SKM-1 (cell line): ENCODE measurements around the gene ZNF688.
"Not testable (repeated sequence)": the region's sequence is repeated elsewhere in the genome, so short reads cannot be mapped to it uniquely, and the experiment has no call there.

Source experiments
- DNase-seq: peaks from one replicate; lab custom pipeline; 2025; ENCODE audit not compliant: unreplicated experiment; lab: John Stamatoyannopoulos, UW

The ZNF688 gene

DNA sequence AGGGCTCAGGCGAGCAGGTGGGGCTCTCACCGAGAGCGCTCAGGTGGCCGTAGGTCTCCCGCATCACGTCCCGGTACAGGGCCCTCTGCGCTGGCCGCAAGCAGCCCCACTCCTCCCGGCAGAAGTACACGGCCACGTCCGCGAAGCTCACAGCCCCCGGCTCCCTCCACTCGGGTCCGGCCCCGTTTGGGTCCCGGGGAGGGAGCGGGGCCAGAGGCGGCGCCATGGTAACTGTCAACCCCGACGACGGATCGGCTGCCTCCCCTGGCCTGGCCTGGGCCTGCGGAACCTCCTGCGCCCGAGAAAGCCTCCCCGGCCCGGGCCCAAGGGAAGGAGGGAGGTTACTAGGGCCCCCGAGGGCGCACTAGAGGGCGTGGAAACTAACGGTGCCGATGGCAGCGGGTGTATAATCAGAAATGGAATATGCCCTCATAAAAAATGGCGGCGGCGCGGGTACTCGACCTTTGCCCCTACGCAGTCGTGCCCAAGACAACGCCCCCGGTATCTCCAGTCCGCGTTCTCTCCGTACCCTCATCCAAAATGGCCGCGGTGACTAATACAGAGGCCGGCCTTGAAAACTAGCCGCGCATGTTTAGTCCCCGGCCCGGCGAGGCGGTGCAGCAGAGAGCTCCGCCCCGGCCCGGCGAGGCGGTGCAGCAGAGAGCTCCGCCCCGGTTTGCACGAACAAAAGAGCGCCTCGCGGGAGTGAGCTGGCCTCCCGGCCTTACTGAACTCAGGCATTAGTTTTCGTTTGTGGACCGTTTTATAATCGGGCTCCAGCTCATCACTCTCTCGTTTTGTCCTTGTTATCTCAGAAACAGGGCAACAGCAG, 13.3 kb downstream of the ZNF688 start, which contains the start of gene ZNF764:
TSS of gene ZNF764 (minus strand) at position 418 of the 832 bp plus-strand sequence. CDS start at position 226, 192 bp downstream.
- peak; percentile 92 for DNase-seq

DNA sequence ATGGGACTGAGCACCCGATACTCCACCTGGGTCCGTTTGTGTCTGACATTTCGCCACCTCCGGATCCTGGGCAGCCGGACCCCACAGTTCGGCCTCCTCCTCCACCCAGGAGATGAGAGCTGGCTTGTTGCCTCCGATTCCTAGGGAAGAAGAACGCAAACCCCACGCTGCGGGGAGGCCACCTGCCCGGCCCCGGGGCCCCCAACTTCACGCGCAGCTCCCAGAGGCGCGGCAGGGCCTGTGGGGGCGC, 13.9 kb downstream of the ZNF688 start:
- DNase-seq: no peak

DNA sequence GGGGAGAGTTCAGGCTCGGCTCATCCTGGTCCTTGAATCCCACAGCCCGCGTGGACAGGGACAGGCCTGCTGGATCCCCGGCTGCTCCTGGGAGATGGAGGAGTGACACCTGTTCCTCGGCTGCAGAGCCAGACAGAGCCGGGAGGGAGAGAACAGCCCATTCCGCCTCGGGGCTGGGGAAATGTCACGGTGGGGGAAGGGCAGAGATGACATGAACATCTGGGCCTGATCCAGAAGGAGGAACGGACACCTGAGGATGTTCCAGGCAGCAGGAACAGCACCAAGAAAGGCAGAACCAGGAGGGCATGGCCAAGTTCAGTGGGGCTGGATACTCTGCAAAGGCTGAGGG, 15.4 kb downstream of the ZNF688 start:
- no peak for DNase-seq

DNA sequence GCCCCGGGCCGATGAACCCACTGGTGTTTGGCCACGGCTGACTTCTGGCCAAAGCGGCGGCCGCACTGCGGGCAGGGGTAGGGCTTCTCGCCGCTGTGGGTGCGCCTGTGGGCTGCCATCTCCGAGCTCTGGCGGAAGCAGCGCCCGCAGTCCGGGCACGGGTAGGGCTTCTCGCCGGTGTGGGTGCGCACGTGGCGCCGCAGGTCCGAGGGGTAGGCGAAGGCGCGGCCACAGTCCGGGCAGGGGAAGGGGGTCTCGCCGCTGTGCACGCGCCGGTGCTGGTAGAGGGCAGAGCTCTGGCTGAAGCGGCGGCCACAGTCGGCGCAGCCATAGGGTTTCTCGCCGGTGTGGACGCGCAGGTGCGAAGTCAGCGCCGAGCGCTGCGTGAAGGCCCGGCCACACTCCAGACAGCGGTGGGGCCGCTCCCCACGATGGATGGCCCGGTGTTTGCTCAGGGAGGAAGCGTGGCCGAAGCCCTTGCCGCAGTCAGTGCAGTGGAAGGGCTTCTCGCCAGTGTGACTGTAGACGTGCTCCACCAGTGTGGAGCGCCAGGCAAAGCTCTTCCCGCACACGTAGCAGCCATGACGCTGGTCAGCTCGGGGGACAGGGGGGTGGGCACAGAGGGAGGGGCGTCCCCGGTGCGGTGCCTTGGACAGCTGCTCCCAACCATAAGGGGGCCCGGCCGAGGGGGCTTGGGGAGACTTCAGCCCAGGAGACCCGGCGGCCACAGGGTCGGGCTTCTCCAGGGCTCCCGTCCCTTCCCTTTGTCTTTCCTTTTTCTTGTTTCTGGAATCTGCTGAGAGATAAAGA, 16.0 kb downstream of the ZNF688 start:
- no peak for DNase-seq

DNA sequence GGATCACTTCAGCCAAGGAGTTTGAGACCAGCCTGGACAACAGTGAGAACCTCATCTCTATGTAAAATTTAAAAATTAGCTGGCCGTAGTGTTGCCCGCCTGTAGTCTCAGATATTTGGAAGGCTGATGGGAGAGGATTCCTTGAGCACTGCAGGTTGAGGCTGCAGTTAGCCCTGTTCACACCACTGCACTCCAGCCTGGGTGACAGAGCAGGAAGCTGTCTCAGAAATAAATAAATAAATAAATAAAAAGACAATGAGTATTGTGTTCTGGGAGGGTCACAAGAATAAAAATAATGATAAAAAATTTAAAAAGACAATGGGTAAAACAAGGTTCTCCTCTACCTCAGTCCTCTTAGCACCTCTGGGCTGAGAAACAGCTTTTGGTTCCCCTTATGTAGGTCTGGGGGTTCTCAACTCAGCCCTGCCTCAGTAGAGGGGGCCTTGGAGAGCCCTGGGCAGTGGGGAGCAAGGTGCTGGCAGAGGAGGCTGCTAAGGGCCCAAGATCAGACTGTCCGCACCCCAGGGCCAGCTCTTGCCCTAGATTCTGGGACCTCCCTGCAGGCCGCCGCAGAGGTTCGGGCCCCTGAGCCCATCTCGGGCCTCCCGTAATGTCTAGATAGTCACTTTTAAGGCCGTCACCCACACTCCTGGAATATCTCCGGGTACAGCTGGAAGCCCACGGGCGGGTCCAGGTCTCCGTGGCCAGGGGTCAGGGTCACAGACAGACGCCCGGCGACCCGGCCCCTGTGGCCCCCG, 16.8 kb downstream of the ZNF688 start:
- DNase-seq: no peak

DNA sequence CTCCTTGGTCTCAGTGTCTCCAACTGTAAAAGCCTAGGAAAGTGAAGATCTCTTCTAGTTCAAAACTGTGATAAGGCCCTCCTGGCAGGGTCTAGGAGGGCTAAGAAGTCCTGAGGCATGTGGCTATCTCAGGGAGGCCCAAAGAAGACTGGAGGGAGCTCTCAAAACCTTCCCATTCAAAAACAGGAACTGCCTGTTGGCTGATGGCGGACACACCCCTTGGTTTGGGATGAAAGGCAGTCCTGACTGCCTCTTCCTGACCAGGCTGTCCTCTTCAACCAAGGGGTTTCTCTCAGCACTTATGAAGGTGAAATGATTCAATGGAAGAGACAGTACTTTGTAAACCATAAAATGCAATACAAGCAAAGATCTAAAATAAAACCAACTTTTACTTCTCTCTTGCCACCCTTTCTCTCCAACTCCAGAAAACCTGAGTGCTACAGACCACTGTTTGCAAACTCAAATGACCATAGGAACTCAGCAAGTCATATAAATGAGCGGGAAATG, 18.1 kb downstream of the ZNF688 start:
- no peak for DNase-seq

DNA sequence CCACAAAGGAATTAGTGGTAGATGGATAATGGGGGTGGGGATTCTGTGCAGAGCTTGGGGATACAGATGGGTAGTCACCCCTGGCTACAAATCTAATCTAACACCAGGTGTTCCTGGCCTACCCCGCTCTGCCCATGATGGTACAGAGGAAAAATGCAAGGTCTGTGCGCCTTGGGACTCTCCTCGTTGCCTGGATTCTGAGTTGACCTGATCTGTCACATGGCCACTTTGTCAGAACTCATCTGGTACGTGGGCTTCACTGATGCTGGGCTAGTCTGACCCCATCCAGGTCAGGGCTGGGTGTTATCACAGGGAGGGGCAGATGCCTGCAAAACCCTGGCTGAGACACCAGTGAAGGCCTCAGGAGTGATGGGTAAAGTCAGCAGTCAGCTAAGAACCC, 18.6 kb downstream of the ZNF688 start:
- no peak for DNase-seq

DNA sequence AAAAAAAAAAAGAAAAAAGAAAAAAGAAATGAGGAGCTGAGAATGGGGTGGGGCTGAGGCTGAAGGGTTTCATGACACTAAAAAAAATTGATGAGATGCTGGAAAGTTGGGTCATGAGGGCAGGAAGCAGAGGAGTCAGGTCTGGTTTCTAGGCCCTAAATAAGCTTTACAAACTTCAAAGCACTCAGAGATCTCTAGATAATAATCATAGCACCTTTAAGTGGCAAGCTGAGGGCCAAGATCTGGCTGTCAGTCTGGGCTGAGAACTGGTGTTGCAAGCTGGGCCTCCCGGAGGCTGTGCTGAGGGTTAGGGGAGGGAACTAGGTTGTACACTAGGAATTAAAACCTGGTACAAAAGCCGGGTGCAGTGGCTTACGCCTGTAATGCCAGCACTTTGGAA, 19.7 kb downstream of the ZNF688 start:
- no peak for DNase-seq

DNA sequence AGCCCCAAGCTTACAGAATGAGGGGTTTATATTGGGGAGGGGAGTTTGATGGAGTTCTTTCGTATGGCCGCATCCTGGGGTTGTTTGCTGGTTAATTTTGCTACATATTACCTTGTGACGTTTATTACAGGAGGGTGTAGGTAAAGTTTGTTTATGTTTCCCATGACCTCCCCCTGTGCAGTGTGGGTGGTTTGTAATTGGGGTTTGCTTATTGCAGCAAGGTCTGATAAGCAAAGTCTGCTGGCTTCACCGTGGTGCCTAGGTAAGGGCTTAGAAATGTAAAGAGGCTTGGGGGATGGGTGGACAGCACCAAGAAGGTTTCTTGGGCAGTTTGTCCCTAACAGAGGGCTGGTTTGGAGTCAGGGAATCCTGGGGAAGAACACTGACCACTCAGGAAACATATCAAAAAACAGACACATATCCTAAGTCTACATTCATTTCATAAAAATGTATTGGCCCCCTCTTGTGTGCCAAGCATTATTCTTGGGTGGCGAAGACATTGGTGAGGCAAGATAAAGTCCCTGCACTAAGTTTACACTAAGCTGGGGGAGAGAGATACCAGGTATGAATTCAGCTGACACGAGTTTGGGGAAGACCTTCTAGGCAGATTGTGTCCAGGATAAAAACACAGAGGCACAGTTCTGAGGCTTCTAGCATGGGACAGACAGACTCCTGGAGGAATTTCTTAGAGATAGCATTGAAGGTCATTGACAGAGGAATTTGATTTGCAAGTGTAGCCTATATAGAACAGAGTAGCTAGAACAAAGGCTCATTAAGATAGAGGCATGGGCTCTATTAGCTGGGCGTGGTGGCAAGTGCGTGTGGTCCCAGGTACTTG, 22.9 kb downstream of the ZNF688 start:
- DNase-seq: no peak

DNA sequence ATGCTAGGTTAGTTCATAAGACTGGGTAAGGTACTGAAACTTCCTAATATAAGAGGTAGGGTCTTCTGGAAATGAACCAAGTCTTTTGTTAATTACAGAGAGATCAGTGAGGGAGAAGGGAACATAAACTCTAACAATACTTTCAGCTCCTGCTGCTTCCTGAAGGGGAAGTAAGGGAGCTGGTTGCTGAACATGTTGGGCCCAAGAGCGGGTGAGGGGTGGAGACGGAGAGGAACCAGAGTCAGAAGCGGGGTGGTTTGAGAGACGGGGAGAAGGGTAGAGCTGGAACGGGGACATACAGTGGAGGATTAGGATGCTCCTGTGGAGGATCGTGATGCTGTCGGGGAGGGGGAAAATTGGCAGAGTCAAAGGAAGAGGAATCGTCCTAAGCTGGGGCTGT, 25.4 kb downstream of the ZNF688 start:
- DNase-seq: no peak

DNA sequence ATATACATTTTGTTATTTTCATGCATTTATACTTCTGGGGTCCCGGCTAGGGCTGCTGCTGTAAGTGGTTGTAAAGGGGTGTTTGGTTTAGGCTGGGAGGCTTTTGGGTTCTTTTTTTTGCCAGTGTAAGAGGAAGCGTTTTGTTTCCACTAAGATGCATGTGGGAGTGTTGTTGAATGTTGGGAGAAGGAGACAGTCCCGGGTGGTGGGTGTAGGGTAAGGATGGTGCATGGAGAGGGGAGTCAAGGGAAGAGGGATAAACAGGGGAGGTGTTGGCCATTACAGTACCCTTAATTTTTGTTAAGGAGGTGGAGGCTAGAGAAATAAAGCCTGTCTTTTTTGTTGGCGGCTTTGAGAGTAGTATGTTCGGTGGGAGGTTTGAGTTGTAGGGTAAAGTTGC, 28.4 kb downstream of the ZNF688 start:
- no peak for DNase-seq

DNA sequence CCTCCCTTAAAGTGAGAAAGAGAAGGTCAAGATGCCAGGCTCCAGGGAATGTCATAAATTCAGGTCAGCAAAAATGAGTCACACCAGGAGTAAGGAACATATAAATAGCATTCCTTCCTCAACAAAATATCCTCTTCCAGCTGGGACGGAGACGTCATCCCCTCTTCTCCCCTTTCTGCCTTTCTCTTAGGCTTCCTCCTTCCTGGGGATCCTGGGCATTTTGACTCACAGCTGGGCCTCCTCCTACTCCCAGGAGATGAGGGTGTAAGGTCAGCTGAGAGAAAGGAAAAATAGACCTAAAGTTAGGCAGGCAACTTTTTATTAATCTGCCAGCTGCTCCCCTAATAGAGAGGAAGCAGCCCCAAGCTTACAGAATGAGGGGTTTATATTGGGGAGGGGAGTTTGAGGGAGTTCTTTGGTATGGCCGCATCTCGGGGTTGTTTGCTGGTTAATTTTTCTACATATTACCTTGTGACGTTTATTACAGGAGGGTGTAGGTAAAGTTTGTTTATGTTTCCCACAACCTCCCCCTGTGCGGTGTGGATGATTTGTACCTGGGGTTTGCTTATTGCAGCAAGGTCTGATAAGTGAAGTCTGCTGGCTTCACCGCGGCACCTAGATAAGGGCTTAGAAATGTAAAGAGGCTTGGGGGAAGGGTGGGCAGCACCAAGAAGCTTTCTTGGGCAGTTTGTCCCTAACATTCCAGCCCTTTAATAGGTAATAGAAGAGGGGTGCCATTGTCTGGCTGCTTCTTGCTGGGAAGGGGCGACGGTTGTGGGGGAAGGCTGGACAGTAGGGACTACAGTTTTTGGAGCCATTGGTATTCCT, 29.8 kb downstream of the ZNF688 start:
- DNase-seq: no peak

DNA sequence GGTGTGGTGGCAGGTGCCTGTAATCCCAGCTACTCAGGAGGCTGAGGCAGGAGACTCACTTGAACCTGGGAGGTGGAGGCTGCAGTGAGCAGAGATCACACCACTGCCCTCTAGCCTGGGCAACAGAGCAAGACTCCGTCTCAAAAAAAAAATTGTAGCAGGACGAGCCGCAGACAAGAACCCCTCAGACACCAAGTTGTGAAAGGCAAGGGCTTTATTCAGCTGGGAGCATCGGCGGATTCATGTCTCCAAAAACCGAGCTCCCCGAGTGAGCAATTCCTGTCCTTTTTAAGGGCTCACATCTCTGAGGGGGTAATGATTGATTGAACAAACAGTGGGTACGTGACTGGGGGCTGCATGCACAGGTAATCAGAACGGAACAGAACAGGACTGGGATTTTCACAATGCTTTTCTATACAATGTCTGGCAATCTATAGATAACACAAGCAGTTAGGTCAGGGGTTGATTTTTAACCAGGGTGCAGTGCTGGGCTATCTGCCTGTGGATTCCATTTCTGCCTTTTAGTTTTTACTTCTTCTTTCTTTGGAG, 30.5 kb downstream of the ZNF688 start:
- not testable (repeated sequence) for DNase-seq

DNA sequence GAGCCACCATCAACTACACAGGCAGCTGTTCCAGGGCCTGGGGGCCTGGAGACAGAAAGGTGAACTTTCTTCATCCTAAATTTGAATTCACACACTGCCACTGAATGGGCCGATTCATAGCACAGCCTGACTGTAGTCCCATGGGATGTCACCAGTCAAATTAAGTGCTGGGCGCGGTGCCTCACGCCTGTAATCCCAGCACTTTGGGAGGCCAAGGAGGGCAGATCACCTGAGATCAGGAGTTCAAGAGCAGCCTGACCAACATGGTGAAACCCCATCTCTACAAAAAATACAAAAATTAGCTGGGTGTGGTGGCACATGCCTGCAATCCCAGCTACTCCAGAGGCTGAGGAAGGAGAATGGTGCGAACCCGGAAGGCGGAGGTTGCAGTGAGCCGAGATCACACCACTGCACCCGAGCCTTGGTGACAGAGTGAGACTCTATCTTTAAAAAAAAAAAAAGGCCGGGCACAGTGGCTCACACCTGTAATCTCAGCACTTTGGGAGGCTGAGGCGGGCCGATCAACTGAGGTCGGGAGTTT, 31.5 kb downstream of the ZNF688 start:
- not testable (repeated sequence) for DNase-seq

DNA sequence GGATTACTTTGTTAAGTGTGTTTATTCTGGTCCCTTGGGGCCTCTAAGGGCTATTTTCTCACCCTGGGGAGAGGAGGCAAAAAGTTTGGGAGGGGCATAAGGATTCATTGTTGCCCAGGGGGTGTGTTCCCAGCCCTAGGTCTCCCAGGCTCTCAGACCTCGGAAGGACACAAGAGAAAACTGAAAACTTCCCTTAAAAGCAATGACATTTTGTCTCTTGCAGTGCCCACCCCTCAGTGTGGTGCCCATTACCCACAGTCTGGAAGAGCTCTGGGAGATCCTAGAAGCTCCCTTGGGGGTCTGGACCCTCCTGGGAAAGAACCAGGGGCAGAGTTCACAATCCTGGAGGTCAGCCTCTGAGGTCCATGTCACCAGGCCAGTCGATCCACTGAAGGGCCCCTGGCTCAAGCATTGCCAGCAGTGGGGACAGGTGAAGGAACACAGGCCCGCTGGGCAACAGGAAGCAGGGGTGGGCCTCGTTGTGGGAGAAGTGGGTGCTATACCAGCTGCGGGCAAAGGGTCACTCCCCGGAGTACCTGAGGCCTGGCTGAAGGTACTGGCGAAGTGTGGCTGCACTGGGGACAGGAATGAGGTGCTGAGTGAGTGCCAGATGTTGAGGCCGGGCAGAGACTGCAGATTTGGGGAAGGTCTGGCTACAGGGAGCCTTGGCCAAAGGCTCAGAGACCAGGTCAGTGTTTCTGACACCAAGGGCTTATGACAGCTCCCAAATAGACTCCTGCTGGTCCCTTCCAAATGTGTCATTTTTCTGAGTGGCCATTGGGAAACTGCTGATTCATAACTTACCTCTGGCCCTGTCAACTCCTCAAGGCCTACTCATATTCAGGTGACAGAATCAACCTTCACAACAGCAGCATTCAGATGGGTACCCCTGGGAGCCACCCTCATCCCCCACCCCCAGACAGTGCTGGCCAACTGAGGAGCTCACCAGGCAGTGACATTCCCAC, 32.2 kb downstream of the ZNF688 start:
- DNase-seq: no peak

DNA sequence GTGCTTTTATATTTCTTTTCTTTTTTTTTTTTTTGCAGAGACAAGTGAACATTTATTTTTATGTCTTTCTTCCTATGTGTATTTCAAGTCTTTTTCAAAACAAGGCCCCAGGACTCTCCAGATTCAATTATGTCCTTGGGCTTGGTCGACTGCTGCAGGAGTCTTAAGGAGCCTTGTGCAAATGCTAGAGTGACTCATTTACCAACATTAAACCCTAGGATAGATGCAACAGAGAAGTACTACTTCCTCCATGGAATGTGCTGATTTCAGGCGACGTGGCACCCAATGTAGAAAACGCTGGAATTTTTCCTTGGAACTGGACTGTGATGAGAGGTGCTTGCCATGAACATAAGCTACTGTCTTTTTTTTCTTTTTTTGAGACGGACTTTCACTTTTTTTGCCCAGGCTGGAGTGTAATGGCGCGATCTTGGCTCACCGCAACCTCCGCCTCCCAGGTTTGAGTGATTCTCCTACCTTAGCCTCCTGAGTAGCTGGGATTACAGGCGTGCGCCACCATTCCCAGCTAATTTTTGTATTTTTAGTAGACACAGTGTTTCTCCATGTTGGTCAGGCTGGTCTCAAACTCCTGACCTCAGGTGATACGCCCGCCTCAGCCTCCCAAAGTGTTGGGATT, 35.0 kb downstream of the ZNF688 start:
- DNase-seq: not testable (repeated sequence)

DNA sequence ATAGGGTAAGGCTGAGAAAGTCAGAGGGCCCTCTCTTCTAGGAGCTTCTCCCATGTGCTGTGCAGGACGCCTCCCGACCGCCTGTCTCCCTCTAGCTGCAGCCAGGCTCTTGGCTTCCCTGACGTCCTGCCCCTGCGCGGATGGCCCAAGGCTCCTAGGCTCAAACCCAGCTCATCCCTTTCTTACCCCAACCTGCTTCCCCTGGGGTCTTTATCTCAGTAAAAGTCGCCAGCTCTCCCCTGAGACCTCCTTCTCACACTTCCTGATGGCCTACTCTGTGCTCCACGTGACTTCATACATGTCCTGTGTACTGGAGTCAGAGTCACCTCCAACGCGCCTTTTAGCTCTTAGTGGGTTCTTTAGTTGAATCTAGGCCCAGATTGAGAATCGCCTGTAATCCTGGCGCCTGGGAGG, 35.7 kb downstream of the ZNF688 start:
- peak; percentile 56 for DNase-seq
